HG03439 (cell line): ENCODE results near the gene RSPH3.
"Not testable (repeated sequence)": the region's sequence is repeated elsewhere in the genome, so short reads cannot be mapped to it uniquely, and the experiment has no call there.

Experiments
- ATAC-seq: cut with Tn5 transposase; IDR thresholded peaks from one replicate; pipeline ENCODE4 v1.9.1; 2021; ENCODE audit warnings: mild to moderate bottlenecking, moderate library complexity; ENCODE audit not compliant: unreplicated experiment

The RSPH3 gene

GRCh38 chr6:158999666-159000403, at the start of gene RSPH3:
TSS of gene RSPH3 (minus strand) at chr6:159000202. CDS start at chr6:158999550, 652 bp downstream.
- peak; percentile 91 for ATAC-seq

GRCh38 chr6:159047891-159048685, 48.1 kb upstream of the RSPH3 start:
- no peak for ATAC-seq

GRCh38 chr6:159045801-159046200, 45.8 kb upstream of the RSPH3 start:
- no peak for ATAC-seq

- peak; percentile 80 for ATAC-seq
These were observed 45.1 kb upstream of the RSPH3 start, which contains the start of gene TAGAP for GRCh38 chr6:159044899-159045727. TSS of gene TAGAP (minus strand) at chr6:159044991. CDS start at chr6:159044146, 845 bp downstream.

- ATAC-seq, result no peak
These were observed 43.9 kb upstream of the RSPH3 start for GRCh38 chr6:159043947-159044346.

GRCh38 chr6:159043251-159043650, 43.2 kb upstream of the RSPH3 start:
- ATAC-seq, result no peak

- ATAC-seq, result no peak
These were observed 42.8 kb upstream of the RSPH3 start for GRCh38 chr6:159042826-159043181.

- peak; percentile 38 for ATAC-seq
These were observed 42.2 kb upstream of the RSPH3 start for GRCh38 chr6:159042003-159042825.

- ATAC-seq, result no peak
These were observed 41.2 kb upstream of the RSPH3 start for GRCh38 chr6:159041181-159041580.

GRCh38 chr6:159039885-159040258, 39.9 kb upstream of the RSPH3 start:
- ATAC-seq, result no peak

GRCh38 chr6:159038914-159039884, 39.2 kb upstream of the RSPH3 start:
- peak; percentile 69 for ATAC-seq

- ATAC-seq, result not testable (repeated sequence)
These were observed 38.3 kb upstream of the RSPH3 start for GRCh38 chr6:159038318-159038717.

GRCh38 chr6:159037756-159038290, 37.8 kb upstream of the RSPH3 start:
- ATAC-seq, result no peak

- ATAC-seq, result no peak
These were observed 36.7 kb upstream of the RSPH3 start for GRCh38 chr6:159036673-159037072.

- ATAC-seq, result no peak
These were observed 35.9 kb upstream of the RSPH3 start for GRCh38 chr6:159035891-159036290.

GRCh38 chr6:159033160-159034049, 33.4 kb upstream of the RSPH3 start:
- no peak for ATAC-seq

GRCh38 chr6:159031846-159032245, 31.8 kb upstream of the RSPH3 start:
- no peak for ATAC-seq

- no peak for ATAC-seq
These were observed 30.2 kb upstream of the RSPH3 start for GRCh38 chr6:159030168-159030567.
